HG02885 (cell line): Measurements from ENCODE around the gene UMODL1.
"Not testable (repeated sequence)": the region's sequence is repeated elsewhere in the genome, so short reads cannot be mapped to it uniquely, and the experiment has no call there.

Source experiments
- ATAC-seq: cut with Tn5 transposase; IDR thresholded peaks from one replicate; pipeline ENCODE4 v1.9.1; 2021; ENCODE audit warnings: mild to moderate bottlenecking; ENCODE audit not compliant: unreplicated experiment, poor library complexity

Gene UMODL1

GRCh38 chr21:42160111-42160721 is 89.1 kb downstream of the UMODL1 start:
- ATAC-seq, result no peak

DNA sequence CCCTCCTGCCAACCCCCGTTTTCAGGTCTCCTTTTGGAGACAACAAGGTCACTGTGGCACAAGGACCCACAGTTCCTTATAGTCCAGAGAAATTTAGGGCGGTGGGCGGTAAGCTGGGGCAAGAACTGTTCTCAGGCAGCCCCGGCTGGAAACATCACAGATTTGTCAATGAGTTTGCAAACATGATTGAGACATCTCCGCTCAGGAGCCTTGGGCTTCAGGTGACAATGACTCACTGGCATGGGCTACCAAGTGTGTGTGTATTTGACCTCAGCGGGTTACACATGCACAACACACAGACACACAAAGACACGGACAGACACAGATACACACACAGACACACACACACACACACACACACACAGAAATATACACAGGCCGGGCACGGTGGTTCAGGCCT is 89.6 kb downstream of the UMODL1 start:
- no peak for ATAC-seq

- no peak for ATAC-seq
These were observed 90.4 kb downstream of the UMODL1 start for GRCh38 chr21:42161401-42161955.

DNA sequence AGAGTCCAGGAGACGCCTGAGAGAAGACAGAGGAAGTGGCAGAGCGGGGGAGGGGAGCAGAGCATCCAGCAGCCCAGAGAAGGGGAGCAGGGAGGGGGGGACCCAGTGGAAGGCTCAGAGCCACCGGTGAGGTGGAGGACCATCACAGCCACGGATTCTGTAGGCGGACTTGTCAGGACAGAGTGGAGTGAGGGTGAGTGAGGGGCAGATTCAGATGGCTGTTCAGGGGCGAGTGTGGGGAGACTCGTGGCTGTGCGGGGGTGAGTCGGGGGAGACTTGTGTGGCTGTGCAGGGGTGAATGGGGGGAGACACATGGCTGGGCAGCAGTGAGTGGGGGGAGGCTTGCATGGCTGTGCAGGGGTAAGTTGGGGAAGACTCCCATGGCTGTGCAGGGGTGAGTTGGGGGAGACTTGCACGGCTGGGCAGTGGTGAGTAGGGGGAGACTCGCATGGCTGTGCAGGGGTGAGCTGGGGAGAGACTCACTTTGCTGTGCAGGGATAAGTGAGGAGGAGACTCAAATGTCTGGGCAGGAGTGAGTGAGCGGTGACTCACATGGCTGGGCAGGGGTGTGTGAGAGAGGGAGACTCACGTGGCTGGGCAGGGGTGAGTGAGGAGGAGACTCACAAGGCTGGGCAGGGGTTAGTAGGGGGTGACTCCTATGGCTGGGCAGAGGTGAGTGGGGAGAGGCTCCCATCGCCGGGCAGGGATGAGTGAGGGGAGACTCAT is 91.0 kb downstream of the UMODL1 start:
- ATAC-seq, result no peak

- no peak for ATAC-seq
These were observed 91.9 kb downstream of the UMODL1 start for GRCh38 chr21:42162831-42163510.

GRCh38 chr21:42163511-42163863 is 92.4 kb downstream of the UMODL1 start:
- ATAC-seq, result no peak

GRCh38 chr21:42164064-42164789 is 93.1 kb downstream of the UMODL1 start:
- ATAC-seq, result peak; percentile 54

DNA sequence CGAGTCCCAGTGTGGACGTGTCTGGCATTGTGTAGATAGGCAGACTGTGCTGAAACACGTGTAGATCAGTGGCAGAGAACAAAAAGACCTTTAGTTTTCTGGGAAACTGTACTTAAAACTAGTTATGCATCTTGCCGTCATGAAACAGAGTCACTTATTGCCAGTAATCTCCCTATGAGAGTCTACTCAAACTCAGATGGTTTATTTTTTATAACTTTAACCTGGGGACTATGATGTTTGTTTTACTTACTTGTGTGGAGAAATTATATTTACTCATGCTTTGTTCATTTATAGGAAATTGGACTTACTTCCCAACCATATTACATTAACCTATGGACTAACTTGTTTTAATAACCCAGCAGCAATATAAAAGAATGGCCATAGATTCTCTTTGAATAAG is 93.7 kb downstream of the UMODL1 start:
- no peak for ATAC-seq

DNA sequence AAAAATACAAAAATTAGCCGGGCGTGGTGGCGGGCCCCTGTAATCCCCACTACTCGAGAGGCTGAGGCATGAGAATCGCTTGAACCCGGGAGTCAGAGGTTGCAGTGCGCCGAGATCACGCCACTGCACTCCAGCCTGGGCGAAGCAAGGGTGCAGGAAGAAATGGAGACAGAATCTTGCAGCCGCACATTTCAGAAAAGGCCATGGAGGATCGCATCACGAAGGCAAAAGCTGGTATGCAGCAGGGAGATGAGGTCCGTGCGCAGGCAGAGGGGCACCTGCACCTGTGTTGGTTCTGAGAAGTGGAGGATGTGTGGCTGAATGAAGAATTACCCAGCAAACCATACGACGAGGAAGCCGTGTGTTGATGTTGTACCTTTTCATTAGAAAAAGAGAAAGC is 94.8 kb downstream of the UMODL1 start:
- ATAC-seq, result no peak

GRCh38 chr21:42169758-42170157 is 98.6 kb downstream of the UMODL1 start:
- ATAC-seq, result no peak

DNA sequence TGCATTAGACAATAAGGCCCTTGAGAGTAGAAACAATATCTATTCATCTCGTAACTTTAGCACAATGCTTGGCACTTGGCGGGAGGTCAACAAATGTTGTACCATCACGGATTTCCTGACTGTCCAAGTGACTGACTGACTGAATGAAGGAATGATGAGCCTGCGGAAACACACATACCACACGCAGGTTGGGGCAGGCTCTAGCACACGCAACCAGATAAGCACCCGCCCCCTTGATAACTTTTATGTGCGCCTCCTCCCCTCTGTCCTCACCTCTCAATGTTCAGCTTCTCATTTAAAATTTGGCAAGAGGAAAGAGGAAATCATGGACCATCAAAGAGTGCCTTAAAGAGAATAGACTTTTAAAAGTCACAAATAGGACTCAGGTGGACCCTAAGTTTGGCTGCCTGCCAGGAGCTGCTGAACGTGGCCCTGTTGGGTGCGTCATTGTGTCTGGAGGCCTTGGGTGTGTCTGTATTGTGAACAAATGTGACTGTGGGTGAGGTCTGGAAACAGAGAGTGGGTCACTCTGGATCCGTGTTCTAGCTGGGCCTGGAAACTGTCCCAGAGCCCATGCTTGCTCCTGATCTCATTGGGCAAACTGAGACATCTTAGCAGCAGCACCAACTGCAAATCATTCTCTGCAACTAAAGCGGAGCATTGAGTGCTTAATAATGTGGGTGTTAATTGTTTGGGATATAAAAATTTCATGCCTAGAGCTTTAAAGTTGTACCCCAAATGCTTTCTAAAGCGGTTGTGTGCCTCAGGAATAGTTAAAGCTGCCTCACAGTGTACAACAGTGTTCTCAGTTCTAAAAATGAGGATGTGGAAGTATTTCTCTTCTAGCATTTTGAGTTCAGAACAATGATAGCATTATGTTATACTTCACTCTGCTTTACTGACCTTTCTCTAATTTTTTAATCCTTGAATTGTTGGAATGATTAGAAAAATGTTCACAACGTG is 100.3 kb downstream of the UMODL1 start:
- no peak for ATAC-seq

DNA sequence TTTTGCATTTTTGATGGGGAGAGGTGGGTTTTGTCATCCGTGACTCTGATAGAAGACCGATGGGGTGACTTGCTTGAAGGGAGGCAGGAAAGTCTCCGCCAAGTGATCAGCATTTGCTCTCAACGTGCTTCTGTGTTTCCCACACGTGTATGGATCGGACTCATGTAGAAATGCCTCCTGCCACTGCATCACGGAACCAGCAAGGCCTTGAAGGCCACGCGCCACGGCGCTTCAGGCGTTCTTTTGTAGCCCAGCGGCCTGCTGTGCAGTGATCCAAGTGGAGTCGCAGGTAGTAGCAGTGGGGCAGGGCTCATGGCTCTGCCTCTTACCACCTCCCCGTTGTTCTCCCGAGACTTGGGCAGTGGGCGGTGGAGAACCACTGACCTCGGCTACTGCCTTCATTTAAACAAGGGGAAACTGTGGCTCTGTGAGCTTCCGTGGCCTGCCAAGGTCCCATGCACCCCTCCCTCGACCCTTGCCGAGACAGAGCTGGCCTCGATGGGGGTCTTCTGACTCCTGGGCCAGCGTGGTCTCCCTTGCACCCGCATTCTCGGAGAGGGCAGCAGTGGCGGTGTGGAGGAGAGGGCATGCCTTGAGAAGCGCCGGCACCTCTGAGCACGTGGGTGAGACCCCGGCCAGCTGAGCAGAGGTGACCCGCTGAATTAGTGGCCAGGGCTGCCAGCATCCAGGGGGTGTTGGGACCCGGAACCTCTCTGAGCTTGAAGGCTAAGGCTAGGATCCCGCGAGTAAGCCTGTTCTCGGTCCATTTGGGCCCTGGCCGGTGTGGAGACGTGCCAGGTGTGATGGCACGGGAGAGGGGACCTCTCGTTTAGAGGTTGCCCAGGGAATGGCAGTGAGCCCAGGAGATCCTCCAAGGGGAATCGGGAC is 101.7 kb downstream of the UMODL1 start:
- ATAC-seq, result no peak

DNA sequence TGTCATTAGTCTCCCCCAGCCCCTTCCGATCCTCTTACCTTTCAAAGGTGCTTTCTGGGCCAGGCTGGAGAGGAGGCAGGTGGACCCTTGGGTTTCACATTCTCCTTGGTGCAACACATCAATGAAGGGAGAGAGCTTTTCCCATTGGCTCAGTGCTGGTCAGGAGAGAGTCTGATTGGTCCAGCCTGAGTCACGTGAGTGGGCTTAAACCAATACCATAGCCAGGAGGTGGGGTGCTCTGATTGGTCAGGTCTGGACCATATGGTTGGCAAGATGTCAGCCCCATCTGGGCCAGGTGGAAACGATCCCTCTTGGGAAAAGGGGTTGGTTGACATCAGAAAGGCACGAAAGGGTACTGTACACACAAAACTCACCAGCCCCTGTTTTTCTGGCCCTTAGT is 103.1 kb downstream of the UMODL1 start:
- peak; percentile 46 for ATAC-seq

- no peak for ATAC-seq
These were observed 104.1 kb downstream of the UMODL1 start for GRCh38 chr21:42175110-42175710.

DNA sequence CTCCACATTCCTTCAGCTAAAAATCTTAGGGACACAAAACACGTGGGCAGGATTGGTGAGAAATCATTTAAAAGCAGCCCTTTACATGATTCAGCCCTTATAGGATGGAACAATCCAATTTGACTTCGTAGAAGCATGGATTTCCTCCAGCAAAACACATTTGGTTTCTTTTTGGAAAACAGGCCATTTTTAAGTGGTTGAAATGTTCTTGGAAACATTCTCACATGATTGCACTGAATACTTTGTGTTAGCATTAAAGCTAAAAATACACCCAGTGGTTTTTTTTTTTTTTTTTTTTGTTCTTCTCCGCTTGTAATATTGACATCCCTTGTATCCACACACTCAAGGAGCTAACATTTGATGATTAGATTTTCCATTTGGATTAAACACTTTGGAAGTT is 105.7 kb downstream of the UMODL1 start:
- ATAC-seq, result no peak

GRCh38 chr21:42179316-42179715 is 108.2 kb downstream of the UMODL1 start:
- ATAC-seq, result no peak

- not testable (repeated sequence) for ATAC-seq
These were observed 108.9 kb downstream of the UMODL1 start for GRCh38 chr21:42180001-42180400.

DNA sequence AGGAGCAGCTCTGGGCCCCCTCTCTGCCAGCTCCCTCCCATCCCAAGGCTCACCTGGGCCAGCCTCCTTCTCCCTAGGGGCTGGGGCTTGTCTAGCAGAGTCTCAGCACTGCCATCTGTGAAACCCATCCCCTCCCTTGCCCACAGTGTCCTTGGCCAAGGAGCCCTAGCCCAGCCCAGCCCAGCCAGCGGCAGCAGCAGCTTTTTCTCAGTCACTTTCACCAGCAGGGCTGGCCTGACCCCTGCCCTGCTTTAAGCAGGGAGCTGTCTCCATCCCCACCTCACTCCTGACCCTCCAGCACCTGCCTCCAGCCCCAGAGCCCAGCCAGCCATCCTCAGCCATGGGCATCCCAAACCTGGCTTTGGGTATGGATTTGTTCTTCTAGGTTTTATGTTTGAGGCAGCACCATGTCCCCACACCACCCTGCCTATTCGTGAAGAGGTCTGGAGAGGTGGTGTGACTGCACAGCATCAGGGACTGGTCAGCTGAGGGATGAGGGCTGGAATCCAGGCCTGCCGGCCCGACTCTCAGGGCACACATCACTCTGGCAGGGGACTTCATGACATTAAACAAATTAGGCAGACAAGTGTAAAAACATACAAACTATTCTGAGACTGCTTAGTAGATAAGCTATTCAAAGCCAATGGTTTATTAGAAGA is 111.7 kb downstream of the UMODL1 start:
- ATAC-seq, result no peak
